H1 (cell line): ENCODE data around the gene ALK.

Source experiments
- CBX8 ChIP-seq: fragments of 300-800, 300-1000 bp; sonication (generic); IDR thresholded peaks from 2 replicates; pipeline ENCODE4 v1.7.1; 2016; ENCODE audit warnings: low read depth, low read length, borderline replicate concordance
- CEBPB ChIP-seq: IDR thresholded peaks from 2 replicates; pipeline ENCODE4 v1.6.1; 2012; ENCODE audit warnings: low read depth, low read length
- CTCF ChIP-seq, 3 experiments: IDR thresholded peaks; 1 replicate in 2 of 3; 2 replicates in 1 of 3; pipeline versions ENCODE4 v1.5.1 to v1.6.1; 2011; ENCODE audit warnings: low read length in 3 of 3, mild to moderate bottlenecking in 3 of 3, inconsistent platforms in 2 of 3, low read depth in 1 of 3, moderate library complexity in 1 of 3; ENCODE audit not compliant: insufficient read depth in 1 of 3; ENCODE audit errors: control extremely low read depth in 1 of 3
- E2F6 ChIP-seq: IDR thresholded peaks from 2 replicates; pipeline ENCODE4 v1.6.1; 2012; ENCODE audit warnings: inconsistent platforms
- EGR1 ChIP-seq: IDR thresholded peaks from 2 replicates; pipeline ENCODE4 v1.6.1; 2011; ENCODE audit warnings: low read depth, low read length, borderline replicate concordance
- JUN ChIP-seq: IDR thresholded peaks from 2 replicates; pipeline ENCODE4 v1.6.1; 2011; ENCODE audit warnings: low read depth, mild to moderate bottlenecking, improper control_type of control experiment, low read length
- JUND ChIP-seq: IDR thresholded peaks from 2 replicates; pipeline ENCODE4 v1.6.1; 2011; ENCODE audit warnings: mild to moderate bottlenecking, improper control_type of control experiment, low read length
- KDM5A ChIP-seq: fragments of 200-600 bp; IDR thresholded peaks from 2 replicates; pipeline ENCODE4 v1.7.1; 2012; ENCODE audit warnings: mild to moderate bottlenecking, low read length, inconsistent platforms, mixed read lengths
- POLR2A ChIP-seq, 2 experiments: IDR thresholded peaks; 1 replicate in 1 of 2; 2 replicates in 1 of 2; pipeline ENCODE4 v1.6.1; 2011; ENCODE audit warnings: low read depth in 2 of 2, low read length in 2 of 2, mild to moderate bottlenecking in 2 of 2; ENCODE audit errors: control extremely low read depth in 1 of 2
- POLR2AphosphoS5 ChIP-seq: IDR thresholded peaks from 2 replicates; pipeline ENCODE4 v1.6.1; 2011; ENCODE audit warnings: low read depth, low read length
- RXRA ChIP-seq: IDR thresholded peaks from 2 replicates; pipeline ENCODE4 v1.6.1; 2011; ENCODE audit warnings: low read depth, mild to moderate bottlenecking, low read length, moderate library complexity; ENCODE audit not compliant: insufficient read depth
- SAP30 ChIP-seq: fragments of 300-600 bp; sonication (generic); IDR thresholded peaks from 2 replicates; pipeline ENCODE4 v1.7.1; 2012; ENCODE audit warnings: low read length, moderate library complexity, mild to moderate bottlenecking, inconsistent platforms; ENCODE audit not compliant: insufficient read depth, insufficient replicate concordance
- TEAD4 ChIP-seq: IDR thresholded peaks from 2 replicates; pipeline ENCODE4 v1.6.1; 2012; ENCODE audit warnings: low read depth, low read length, inconsistent platforms, mixed read lengths
- YY1 ChIP-seq: IDR thresholded peaks from 2 replicates; pipeline ENCODE4 v1.6.1; 2011; ENCODE audit warnings: low read depth, mild to moderate bottlenecking, low read length

GRCh38 chr2:29917781-29918180 lies 3.6 kb downstream of the ALK start:
- TF ChIP-seq CBX8 (no peak), KDM5A (no peak), EGR1 (no peak), TEAD4 (no peak), CTCF (IDR thresholded peaks at IDR 0.05; ENCODE audit: control extremely low read depth in 1 of 3, insufficient read depth in 1 of 3, low read depth in 1 of 3, low read length in 3 of 3) (no peak), JUN (no peak), RXRA (no peak), JUND (no peak), CEBPB (no peak), POLR2A (IDR thresholded peaks at IDR 0.05; ENCODE audit: control extremely low read depth in 1 of 2, low read depth in 2 of 2, low read length in 2 of 2) (no peak), E2F6 (no peak), POLR2AphosphoS5 (no peak), YY1 (no peak), SAP30 (no peak)
